ENCODE results near the gene RCN1.
"Not testable (repeated sequence)": the region's sequence is repeated elsewhere in the genome, so short reads cannot be mapped to it uniquely, and the experiment has no call there.

The RCN1 gene

DNA sequence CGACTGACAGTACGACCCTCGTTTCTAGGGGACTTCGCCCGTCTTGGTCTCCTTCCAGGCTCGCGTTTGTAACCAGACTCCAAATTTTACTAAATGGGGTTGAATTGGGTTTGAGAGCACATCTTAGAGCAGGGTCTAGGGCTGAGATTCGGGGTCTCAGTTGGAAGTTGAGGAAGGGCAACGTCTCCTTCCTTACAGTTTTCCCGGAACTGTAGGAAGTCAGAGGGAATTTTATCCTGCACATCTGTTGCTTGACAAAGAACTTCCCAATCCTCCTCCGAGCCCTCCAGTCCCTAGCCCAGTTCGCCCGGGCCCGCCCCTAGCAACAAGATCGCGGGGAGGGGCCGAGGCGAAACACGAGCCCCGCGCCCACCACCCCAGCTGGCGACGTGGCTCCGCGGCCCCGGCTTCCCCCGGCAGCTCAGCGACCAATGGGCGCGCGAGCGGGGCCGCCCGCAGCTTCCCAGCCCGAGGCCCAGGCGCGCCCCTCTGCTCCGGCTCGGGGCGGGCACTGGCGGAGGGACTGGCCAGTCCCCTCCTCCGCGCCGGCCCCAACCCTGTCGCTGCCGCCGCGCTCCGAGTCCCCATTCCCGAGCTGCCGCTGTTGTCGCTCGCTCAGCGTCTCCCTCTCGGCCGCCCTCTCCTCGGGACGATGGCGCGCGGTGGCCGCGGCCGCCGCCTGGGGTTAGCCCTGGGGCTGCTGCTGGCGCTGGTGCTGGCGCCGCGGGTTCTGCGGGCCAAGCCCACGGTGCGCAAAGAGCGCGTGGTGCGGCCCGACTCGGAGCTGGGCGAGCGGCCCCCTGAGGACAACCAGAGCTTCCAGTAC is at the start of gene RCN1:
Gene RCN1, plus strand, starts transcription at position 530 of the 826 bp plus-strand sequence. Its CDS starts 123 bp downstream, at position 653.
- peak in 2 of 4 experiments; percentile 23 to 38 for DNase-seq (ENCODE audit: low read depth in 4 of 4, low spot score in 1 of 4)

DNA sequence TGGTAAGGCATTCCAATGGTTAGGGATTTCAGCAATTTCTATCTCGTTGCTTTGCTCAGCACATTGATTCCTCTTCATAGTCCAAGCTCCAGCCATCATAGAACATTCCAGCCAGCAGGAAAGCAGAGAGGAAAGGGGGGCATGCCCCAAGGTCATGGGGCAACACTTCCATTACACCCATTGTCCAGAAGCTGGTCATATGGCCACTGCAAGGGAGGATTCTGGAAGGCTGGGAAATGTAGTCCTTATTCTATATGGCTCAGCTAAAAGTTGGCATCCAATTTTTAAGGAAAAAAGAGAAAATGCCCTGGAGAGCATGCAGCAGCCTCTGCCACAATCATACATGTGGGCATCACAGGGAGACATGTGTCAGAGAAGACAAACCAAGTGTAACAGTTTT is 47.1 kb upstream of the RCN1 start:
- no peak for DNase-seq (ENCODE audit: low read depth in 4 of 4, low spot score in 1 of 4)

DNA sequence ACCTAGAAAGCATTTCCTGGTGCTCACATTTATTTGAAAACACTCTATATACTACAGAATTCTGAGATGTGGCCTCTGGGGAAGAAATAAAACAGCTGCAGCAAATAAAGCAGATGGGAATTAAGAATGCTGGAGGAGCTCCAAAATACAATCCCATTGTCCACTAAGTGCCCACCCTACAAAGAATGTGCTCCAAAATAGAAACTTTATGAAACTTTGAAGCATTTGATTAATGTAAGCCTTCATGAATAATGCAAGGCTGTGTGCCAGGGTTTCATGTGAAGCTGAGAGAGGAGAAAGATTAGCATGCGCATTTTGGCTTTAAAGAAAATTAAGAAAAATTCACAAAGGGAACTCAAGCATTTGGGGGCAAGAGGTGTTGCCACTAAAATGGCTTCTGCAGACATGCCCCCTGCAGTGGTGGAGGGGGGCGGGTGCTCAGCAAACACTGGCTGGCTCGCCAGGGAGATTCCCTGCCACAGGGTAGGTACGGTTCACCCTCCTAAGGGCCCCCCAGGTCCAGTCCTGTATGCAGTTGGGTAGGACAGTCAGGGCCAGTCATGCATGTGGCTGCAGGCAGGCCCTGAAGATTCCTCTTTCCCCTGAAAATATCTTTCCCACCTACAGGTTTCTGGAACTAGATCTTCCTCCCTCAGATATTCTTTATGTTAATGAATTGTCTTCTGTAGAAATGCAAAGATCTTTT is 46.6 kb upstream of the RCN1 start:
- no peak for DNase-seq (ENCODE audit: low read depth in 4 of 4, low spot score in 1 of 4)

DNA sequence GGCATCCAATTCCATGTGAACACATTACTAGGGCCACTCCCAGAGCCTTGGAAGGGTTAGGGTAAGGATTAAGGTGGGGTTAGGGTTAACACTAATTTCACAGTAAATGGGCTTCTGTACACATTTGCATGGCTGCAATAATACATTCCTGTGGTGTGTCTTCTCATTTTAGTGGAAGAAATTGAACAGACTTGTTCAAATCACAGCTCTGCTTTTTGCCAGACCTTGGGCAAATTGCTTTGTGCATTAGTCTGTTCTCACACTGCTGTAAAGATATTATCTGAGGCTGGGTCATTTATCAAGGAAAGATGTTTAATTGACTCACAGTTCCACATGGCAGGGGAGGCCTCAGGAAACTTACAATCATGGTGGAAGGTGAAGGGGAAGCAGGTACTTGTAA is 45.4 kb upstream of the RCN1 start:
- no peak for DNase-seq (ENCODE audit: low read depth in 4 of 4, low spot score in 1 of 4)

DNA sequence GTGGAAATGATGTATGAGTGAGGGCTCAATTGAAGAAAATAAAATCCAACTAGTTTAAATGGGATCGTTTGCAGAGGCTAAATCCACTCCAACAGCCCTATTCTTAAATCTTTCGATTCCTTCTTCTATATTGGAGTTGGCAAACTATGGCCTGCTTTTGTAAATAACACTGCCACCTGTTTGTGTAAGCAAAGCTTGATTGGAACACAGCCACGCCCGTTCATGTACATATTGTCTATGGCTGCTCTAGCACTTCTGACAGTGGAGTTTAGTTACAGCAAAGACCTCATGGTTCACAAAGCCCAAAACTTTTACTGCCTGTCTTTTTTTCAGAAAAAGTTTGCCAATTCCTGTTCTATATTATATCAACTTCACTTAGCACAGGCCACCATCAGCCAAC is 40.6 kb upstream of the RCN1 start:
- no peak for DNase-seq (ENCODE audit: low read depth in 4 of 4, low spot score in 1 of 4)

DNA sequence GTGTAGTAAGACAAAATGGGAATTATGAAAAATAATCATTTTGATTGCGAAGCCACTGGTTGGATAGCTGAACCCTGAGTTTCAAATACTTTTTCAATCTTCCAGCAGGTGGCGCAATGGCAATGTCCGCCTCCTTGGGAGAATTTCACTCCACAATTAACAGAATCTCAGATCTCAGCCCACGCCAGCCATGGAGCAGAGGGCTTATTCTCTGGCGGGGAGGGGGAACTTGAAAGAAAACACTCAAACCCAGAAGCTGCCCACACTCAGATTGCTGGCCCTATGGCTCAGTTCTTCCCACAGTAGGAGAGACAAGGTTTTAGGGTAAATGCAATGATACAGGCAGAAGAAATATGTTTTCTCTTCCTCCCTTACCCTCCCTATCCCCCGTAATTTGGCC is 38.7 kb upstream of the RCN1 start:
- peak; percentile 16 to 40 (median 32) for DNase-seq (ENCODE audit: low read depth in 4 of 4, low spot score in 1 of 4)

DNA sequence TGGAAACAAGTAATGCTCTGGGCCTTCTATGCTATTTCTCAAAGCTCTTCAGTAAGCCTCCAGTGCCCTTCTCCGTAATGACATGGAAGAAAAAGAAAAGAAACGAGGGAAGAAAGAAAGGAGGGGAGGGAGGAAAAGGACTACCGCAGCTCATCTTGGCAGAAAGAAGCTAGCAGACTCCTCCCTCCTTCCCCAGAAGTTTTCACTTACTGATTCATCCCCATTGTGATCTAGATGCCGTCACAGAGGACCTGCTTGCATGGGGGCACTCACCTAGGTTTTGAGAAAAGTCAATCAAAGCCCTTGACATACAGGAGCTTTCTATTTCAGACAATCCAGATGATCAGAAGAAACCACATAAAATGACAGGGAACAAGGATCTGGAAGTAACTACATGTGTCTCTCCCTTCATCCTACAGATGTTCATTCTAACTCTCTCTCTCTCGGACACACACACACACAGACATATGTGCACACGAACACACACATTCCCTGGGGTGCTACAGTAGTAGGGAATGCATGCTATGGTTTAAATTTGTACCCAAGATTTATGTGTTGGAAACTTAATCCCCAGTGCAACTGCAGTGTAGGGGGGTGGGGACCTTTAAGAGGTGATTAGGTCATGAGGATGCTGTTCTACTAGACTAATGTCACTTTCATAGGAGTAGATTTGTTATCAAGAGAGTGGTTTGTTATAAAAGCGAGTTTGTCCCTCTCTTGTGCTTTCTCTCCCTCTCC is 37.6 kb upstream of the RCN1 start:
- DNase-seq (ENCODE audit: low read depth in 4 of 4, low spot score in 1 of 4), result no peak

DNA sequence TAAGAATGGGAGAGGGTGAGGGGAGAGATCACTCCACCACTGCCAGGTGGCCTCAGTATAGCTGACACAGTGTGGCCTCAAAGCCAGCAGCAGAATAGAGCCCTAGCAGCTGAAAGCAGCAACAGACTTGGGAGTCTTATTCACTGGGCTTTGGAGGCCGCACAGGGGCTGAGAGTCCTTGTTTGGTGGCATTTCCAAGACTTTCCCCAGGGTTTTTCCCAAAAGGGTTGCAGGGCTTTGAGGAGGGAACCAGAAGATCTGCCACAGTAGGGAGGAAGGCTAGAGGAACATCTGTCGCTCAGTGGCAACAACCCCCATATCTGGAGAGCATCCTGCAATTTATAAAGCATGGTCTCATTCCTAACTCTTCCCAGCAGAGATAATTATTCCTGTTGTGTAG is 35.0 kb upstream of the RCN1 start:
- no peak for DNase-seq (ENCODE audit: low read depth in 4 of 4, low spot score in 1 of 4)

DNA sequence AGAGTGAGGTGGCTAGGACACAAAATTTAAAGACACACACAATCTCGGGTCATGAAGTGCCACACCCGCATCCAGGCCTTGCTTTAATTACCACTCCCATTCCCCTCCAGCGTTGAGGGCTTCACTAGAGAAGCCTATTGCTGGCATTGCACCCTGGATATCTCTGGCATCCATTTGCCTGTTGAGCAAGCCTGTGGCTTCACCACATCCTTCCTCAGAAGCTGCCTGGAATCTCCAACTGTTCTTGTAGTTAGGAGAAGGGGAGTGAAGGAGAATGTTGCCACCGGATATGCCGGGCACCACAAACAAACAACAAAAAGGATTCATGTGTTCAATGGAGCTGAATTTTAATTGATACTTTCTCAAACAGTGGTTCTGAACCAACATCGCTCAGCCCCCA is 34.4 kb upstream of the RCN1 start:
- DNase-seq (ENCODE audit: low read depth in 4 of 4, low spot score in 1 of 4), result no peak

DNA sequence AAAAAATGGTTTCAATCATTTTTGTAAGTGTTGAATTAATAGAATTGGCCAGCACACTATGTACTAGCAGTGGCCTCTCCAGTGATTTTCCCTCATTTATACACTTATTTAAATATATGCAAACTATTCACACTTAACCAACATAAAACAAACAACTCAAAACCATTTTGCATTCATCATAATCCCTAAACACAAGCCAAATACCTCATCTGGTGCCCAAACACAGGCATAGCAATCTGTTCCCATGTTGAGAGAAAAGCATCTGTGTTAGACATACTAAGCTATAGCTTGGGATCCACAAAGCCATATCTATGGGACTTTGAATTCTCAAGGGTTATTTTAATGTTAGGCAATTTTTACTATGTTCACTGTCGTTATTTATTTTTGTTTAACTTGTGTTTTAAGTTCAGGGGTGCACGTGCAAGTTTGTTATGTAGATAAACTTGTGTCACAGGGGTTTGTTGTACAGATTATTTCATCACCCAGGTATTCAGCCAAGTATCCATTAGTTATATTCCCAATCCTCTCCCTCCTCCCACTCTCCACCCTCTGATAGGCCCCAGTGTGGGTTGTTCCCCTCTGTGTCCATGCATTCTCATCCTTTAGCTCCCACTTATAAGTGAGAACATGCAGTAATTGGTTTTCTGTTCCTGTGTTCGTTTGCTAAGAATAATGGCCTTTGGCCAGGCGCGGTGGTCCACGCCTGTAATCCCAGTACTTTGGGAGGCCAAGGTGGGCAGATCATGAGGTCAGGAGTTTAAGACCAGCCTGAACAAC is 31.0 kb upstream of the RCN1 start:
- DNase-seq (ENCODE audit: low read depth in 4 of 4, low spot score in 1 of 4), result no peak

DNA sequence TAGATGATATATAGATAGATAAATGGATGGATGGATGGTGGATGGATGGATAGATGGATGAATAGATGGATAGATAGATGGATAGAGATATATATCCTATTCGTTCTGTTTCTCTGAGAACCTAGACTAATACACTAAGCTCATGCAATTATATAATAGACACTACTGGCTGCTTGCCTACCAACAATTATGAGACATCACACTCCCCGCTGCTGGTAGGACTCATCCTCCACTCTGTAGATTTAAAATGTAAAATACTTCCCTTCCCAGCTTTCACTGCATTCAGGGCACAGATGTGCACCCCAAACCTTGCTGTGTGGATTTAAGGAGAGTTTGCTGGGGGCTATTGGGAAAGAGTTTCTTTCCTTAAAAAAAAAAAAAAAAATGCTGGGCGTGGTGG is 28.3 kb upstream of the RCN1 start:
- DNase-seq (ENCODE audit: low read depth in 4 of 4, low spot score in 1 of 4), result no peak

DNA sequence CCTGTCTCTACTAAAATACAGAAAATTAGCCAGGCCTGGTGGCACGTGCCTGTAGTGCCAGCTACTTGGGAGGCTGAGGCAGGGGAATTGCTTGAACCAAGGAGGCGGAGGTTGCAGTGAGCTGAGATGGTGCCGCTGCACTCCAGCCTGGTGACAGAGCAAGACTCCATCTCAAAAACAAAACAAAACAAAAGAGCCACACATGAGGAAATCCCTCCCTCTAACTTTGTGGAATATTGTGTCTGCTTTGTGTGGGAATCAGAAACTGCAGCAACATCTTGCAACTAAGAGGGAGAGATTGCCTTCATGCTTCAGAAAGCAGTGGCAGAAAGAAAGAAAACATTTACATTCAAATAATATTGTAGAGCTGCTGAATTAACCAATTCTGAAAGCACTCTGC is 27.8 kb upstream of the RCN1 start:
- not testable (repeated sequence) for DNase-seq (ENCODE audit: low read depth in 4 of 4, low spot score in 1 of 4)

DNA sequence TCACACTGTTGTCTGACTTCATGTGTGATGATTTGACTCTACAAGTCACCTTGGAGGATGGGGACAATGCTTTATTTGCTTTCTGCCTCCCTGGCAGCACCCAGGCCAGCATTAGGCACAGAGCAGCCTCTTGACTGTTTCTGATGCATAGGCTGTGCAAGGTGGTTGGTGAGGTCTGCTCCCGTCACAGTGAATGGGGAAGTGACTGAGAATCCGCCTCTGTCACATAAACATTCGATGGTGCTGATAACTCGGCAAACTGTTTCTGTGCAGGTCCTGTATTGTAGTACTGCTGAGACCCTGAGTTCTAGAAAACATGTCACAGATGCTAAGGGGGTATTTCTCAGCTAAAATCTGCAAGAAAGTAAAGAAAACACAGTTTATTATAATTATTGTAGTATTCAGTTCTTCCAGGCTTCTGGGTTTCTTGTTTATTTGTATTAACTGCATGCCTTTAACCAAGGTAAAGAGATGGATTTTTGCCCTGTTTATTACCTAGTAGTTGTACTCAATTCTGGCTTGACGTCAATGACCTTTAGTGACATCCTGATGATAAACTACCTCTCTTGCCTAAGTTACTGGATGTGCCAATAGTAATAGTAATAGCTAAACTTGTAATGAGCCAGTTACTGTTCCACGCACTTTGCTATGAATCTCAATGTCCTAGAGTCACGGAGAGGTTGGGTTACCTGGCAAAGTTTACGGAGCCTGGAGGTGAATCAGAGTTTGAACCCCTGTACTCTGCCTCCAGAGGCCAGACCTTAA is 24.8 kb upstream of the RCN1 start:
- DNase-seq (ENCODE audit: low read depth in 4 of 4, low spot score in 1 of 4), result no peak

DNA sequence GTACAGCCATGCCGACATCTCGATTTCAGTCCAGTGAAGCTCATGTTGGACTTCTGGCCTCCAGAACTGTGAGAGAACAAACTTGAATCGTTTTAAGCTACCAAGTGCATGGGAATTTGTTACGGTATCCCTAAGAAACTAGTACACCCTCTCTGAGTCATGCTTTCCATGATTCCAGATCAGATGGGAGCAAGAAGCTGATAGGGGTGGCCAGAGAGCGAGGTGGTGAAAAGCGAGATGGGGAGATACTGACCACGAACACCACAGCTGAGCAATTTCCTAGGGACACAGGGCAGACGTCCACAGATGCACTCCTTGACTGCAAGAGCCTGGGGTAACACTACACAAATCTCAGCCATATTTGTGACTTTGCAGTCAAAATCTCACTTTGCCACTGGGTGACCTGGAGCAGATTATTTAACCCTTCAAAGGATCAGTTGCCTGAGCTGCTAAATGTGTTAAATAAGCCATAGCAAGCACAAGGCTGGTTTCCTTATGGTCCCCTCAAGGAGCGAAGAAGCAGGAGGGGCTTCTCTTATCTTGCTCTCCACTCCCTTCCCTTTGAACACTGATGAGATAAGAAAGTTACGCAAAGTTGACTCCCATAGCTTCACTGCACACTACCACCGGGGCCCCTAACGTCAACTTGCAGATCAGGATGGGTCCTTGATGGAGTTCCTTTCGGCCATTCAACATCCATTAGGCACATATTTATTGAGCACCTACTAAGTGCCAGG is 22.6 kb upstream of the RCN1 start:
- no peak for DNase-seq (ENCODE audit: low read depth in 4 of 4, low spot score in 1 of 4)

DNA sequence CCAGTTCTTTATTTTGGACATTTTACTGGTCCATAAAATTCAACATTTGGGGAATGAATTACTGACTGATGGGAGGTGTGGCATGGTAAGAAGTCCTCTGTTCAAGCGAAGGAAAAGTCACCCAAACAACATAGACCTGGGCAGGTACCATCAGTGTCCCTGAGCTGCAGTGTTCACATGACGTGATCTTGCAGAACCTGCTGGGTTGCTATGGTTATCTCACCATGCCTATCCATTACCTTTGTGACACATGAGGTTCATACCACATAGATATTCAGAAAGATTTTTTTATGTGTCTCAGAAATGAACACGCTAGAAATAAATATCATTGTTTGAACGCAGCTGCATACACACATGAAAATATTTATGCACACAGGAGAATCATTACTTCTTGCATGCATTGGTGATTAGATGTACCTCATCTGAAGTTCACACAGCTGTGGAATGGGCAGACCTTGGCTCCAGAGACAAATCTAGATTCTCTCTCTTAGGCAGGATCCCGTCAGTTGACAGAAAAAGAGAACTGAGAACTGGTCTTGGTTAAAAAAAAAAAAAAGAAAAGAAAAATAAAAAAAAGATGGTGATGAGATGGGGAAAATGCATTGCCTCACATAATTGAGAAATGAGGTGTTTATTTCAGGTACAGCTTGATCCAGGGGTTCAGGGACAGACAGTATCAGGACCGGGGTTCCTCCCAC is 21.4 kb upstream of the RCN1 start:
- no peak for DNase-seq (ENCODE audit: low read depth in 4 of 4, low spot score in 1 of 4)

DNA sequence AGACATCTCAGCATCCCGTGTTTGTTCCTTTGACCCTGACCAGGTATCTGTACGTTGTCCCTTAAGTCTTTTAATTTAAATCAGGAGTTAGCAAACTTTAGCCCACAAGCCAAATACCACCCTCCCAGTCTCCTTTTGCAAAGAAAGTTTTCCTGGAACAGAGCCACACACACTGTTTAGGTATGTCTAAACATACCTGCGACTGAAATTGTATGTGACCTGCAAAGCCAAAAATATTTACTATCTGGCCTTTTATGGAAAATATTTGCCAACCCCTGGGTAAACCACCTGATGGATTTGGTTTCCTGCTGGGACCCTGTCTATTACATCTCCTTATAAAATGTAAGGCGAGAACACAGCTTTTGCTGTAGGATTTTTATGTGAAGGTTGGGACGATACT is 20.2 kb upstream of the RCN1 start:
- no peak for DNase-seq (ENCODE audit: low read depth in 4 of 4, low spot score in 1 of 4)

DNA sequence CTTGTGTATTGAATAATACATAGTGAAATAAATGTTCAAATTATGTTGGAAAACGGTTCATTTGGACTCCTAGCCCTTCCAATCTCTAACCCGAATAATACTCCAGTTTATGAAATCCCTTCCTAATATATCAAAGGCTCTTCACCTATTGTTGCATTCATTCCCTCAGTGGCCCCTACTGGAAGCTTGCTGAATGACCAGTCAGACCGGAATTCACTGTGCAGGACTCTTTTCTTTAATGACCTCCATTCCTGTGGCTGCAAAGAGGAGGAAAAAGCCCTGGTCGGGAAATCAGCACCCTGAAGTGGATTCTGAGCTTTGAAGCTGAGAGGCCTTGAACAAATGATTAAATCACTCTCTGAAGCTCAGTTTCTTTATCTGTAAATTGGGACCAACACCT is 19.1 kb upstream of the RCN1 start:
- no peak for DNase-seq (ENCODE audit: low read depth in 4 of 4, low spot score in 1 of 4)

DNA sequence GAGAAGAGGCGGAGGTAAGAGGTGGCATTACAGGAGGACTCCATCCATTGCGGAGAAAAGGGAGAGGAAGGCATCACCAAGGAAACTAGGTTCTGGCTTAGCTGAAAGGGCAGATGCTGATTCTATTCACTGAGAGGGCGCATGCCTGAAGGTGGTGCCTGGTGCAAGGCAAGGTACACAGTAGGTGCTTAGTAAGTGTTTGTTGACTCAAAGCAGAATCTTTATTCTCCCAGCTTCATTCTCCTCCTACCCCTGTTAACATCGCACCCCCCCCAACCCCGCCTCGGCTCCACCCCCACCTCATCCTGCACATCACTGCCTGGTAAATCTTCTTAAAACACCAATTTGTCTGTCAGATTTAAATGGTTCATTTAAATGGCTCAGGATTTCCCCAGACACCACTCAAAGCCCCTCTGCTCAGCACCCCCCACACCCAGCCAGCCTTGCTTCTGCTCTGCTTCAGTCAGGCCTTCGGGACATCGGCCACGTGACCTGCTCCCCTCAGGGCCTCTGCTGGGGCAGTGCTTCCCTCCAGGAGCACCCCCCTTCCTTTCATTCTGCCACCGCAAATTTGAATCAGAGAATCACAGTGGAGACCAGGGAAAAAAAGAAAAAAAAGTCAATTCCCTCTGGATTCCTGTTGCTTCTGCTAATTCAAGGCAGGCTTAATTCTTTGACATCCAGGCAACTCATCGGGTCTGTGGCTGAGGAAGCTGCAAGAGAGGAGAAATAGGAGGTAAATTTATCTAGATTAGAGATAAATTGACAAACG is 17.8 kb upstream of the RCN1 start:
- no peak for DNase-seq (ENCODE audit: low read depth in 4 of 4, low spot score in 1 of 4)
